Sigmoid colon (tissue), 4 donors: ENCODE measurements around the gene PXMP2.

Experiments used
- CTCF ChIP-seq, 4 experiments: fragments of 450-650 bp in 3 of 4; fragments of 200-600 bp in 1 of 4; IDR thresholded peaks; one replicate each; pipeline ENCODE4 v1.5.1; 2016 to 2019; ENCODE audit warnings: antibody characterized with exemption in 4 of 4, mild to moderate bottlenecking in 3 of 4, moderate library complexity in 2 of 4
- EP300 ChIP-seq, 4 donors: sonication (generic); formaldehyde crosslinking; IDR thresholded peaks; one replicate each; pipeline ENCODE4 v1.6.1; 2017; ENCODE audit warnings: antibody characterized with exemption in 4 of 4
- POLR2A ChIP-seq, 2 donors: fragments of 450-650 bp; IDR thresholded peaks; one replicate each; pipeline ENCODE4 v1.6.1; 2016; ENCODE audit warnings: antibody characterized with exemption in 2 of 2, mild to moderate bottlenecking in 2 of 2, moderate library complexity in 2 of 2
- POLR2AphosphoS5 ChIP-seq, 4 donors: sonication (generic); formaldehyde crosslinking; IDR thresholded peaks; one replicate each; pipeline ENCODE4 v1.6.1; 2017; ENCODE audit warnings: antibody characterized with exemption in 4 of 4

- TF ChIP-seq CTCF (IDR thresholded peaks at IDR 0.05) = no peak
- no peak for TF ChIP-seq POLR2A (IDR thresholded peaks at IDR 0.05)
- TF ChIP-seq EP300 (IDR thresholded peaks at IDR 0.05) = no peak
- no peak for TF ChIP-seq POLR2AphosphoS5 (IDR thresholded peaks at IDR 0.05)
These were observed 46.5 kb upstream of the PXMP2 start for GRCh38 chr12:132640936-132641335.
